DMS79 treated with DMSO at 0.1 percent for 48 hours (cell line): ENCODE data around the gene GPX8.

Source experiments
- DNase-seq: peaks from one replicate; lab custom pipeline; 2025; lab: John Stamatoyannopoulos, UW

The GPX8 gene

GRCh38 chr5:55172937-55173686, 13.1 kb downstream of the GPX8 start, which contains the start of gene CDC20B:
Gene CDC20B (minus strand): TSS chr5:55173177. CDS start chr5:55173000, 177 bp downstream.
- peak; percentile 36 for DNase-seq

- DNase-seq: no peak
These were observed 13.8 kb downstream of the GPX8 start for GRCh38 chr5:55173687-55174230.

- no peak for DNase-seq
These were observed 15.8 kb downstream of the GPX8 start for GRCh38 chr5:55175781-55176175.

DNA sequence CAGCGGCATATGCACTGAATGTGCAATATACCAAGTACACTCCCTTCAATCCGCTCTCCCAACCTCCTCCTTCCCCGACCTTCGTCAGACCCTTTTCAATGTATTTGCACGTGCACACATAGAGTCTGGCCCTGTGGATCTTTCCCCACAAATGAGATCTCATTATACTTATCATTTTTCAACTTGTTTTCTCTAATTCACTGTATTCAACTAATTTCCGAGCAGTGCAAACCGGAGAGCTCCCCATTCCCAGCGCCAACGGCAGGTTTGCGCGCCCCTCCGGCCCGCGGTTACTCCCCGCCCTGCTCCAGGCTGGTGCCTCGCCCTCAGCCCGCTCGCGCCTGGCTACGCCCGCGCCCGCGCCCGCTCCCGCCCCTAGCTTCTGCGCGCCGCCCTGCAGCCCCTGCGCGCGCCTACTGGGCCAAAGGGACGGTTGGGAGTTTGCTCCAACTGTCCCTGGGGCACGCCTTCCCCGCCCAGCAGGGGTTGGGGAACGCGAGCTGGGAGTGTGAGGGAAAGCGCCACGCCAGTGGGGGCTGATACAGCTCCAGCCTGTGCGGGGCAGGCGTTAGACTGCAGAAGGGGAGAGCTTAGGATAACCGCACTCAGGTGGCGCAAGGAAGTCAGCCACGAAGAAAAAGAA, 16.3 kb downstream of the GPX8 start:
- peak; percentile 22 for DNase-seq

DNA sequence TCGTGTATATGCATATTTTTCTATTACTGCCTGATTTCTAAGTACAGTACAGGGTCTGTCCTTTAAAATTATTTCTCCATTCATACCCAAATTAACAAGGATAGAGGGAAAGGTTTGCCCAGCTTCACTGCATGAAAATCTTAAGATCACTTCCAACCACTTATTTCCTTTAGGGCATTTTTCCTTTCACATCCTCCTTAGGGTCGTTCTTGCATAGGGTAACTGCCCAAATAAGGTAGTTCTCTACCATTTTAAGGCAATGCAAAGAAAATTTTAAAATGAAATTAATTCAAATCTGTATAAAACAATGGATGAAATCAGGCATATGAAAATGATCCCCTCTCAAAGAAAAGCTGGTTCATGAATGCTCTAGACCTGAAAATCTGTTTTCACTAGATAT, 17.1 kb downstream of the GPX8 start:
- DNase-seq: no peak

GRCh38 chr5:55180016-55180415, 20.0 kb downstream of the GPX8 start:
- DNase-seq: no peak

DNA sequence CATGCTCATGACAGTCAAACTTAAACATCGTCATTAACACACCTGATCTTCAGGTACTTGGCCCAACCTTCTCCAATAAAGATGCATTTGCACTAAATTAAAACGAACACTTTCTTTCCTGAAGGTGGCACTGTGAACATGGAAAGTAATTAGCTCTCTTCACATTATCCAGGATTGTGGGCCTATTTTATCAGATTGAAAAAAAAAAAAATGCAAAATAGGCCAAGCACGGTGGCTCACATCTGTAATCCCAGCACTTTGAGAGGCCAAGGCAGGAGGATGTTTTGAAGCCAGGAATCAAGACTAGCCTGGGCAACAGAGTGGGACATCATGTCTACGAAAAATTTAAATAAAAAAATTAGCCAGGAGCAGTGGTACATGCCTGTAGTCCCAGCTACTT, 27.4 kb downstream of the GPX8 start:
- peak; percentile 21 for DNase-seq

GRCh38 chr5:55188656-55189540, 28.9 kb downstream of the GPX8 start:
- no peak for DNase-seq

GRCh38 chr5:55191165-55191564, 31.2 kb downstream of the GPX8 start:
- no peak for DNase-seq

- DNase-seq: no peak
These were observed 45.0 kb downstream of the GPX8 start for GRCh38 chr5:55205001-55205400.

DNA sequence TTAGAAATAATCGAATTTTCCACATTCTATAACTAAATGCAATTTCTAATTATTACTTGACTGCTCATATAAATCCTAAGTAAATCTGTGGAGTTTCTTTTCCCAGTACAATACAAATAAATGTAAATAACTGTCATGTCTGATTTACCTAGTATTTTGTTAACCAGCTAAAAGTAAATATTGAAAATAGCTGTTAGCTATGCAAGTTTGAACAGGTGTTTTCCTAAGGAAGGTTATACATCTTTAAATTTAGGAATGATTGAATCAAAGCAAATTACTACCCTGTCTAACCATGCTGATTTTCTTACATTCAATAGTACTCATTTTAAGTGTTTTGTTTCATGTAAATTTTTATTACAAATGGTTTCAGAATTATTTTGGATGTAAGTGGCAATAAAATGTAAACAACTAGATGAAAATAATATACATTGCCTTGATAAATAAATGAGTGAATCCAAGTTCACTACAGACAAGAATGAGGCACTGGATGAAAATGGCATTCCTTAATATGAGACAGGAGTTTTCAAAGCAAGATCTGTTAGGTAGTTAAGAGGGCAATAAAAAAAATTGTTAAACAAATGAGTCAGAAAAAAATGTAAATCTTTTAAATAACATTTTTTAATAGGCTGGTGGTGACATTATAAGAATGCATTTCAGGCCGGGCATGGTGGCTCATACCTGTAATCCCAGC, 51.4 kb downstream of the GPX8 start:
- DNase-seq: no peak
